Measurements from ENCODE around the gene IL1R2.

IL1R2 gene

GRCh38 chr2:102027036-102027980, 35.5 kb downstream of the IL1R2 start:
- no peak for TF ChIP-seq CTCF (IDR thresholded peaks at IDR 0.05; ENCODE audit: low read depth, low read length)
- no peak overlapping the region for H3K4me3 ChIP-seq (ENCODE audit: low read depth, low read length)

- TF ChIP-seq CTCF (IDR thresholded peaks at IDR 0.05; ENCODE audit: low read depth, low read length) = no peak
- no peak overlapping the region for H3K4me3 ChIP-seq (ENCODE audit: low read depth, low read length)
Measured at GRCh38 chr2:102028470-102028869, 36.7 kb downstream of the IL1R2 start.

- no peak overlapping the region for H3K4me3 ChIP-seq (ENCODE audit: low read depth, low read length)
- no peak for TF ChIP-seq CTCF (IDR thresholded peaks at IDR 0.05; ENCODE audit: low read depth, low read length)
Measured at GRCh38 chr2:102029405-102029804, 37.6 kb downstream of the IL1R2 start.

- TF ChIP-seq CTCF (IDR thresholded peaks at IDR 0.05; ENCODE audit: low read depth, low read length) = no peak
- no peak overlapping the region for H3K4me3 ChIP-seq (ENCODE audit: low read depth, low read length)
Measured at GRCh38 chr2:102029952-102030351, 38.2 kb downstream of the IL1R2 start.

- no peak for TF ChIP-seq CTCF (IDR thresholded peaks at IDR 0.05; ENCODE audit: low read depth, low read length)
- no peak overlapping the region for H3K4me3 ChIP-seq (ENCODE audit: low read depth, low read length)
Measured at GRCh38 chr2:102030502-102030854, 38.7 kb downstream of the IL1R2 start.

GRCh38 chr2:102030855-102031527, 39.2 kb downstream of the IL1R2 start:
- no peak for TF ChIP-seq CTCF (IDR thresholded peaks at IDR 0.05; ENCODE audit: low read depth, low read length)
- H3K4me3 ChIP-seq (ENCODE audit: low read depth, low read length) = no peak overlapping the region

Data from WI38 (cell line).